Tibial nerve (tissue), 3 donors: ENCODE data around the gene ING3.

ENCODE experiments used
- EP300 ChIP-seq, 2 donors: sonication (generic); formaldehyde crosslinking; IDR thresholded peaks; one replicate each; pipeline ENCODE4 v1.6.1; 2017; ENCODE audit warnings: antibody characterized with exemption in 2 of 2, mild to moderate bottlenecking in 1 of 2
- POLR2A ChIP-seq, 2 donors: fragments of 450-650 bp; IDR thresholded peaks; one replicate each; pipeline ENCODE4 v1.6.1; 2017; ENCODE audit warnings: antibody characterized with exemption in 2 of 2, mild to moderate bottlenecking in 2 of 2, moderate library complexity in 2 of 2

DNA sequence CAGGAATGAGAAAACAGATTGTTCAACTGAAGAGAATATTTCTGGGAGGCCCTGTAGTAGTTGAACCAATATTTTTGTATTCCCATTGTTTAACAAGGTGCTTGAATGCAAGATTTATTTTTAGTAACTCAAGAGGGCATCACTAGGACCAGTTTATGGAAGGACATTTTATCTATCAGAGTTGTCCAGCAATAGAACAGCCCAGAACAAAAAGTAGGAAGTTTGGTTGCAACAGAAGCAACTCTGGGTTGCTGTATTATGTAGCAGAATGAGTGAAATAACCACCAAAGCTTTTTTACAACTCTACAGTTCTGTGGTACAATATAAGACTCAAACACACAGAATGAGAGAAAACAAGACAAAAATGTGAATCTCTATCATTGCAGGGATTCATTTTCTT is 72.6 kb downstream of the ING3 start:
- TF ChIP-seq POLR2A (IDR thresholded peaks at IDR 0.05) (no peak), EP300 (IDR thresholded peaks at IDR 0.05) (no peak)
